Measurements from ENCODE around the gene ZSWIM8. TPM values are rescaled to one million over a fixed set of nuclear protein-coding genes. Genes with fewer than 3 reads are reported as not detected.

The ZSWIM8 gene
- polyA plus RNA-seq, 1 donor (not counting 4 experiments of a cell fraction or from before 2014, with no cell fraction given): 34.2 TPM

DNA sequence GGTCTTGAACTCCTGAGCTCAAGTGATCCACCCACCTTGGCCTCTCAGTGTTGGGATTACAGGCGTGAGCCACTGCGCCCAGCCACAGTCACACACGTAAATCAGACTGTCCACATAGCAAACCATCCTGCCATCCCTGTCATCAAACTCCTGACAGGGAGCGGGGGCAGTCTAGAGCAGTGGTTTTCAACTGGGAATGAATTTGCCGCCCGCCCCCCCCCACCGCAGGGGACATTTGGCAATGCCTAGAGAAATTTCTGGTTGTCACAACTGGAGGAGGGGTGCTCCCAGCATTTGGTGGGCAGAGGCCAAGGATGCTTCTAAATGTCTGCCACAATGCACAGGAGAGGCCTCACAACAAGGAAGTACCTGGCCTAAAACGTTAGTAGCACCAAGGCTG, 64.8 kb downstream of the ZSWIM8 start:
- no peak overlapping the region for H2AFZ ChIP-seq (ENCODE audit: control insufficient read depth, low read length)
- H3K9me3 ChIP-seq (ENCODE audit: control insufficient read depth, low read depth, low read length): no peaks in the 10 kb centered on the region
- DNase-seq (ENCODE audit: low read depth, low spot score): no peak
- H3K4me3 ChIP-seq (ENCODE audit: control insufficient read depth in 2 of 3, extremely low read depth in 1 of 3, insufficient read depth in 2 of 3, low read depth in 1 of 3, low read length in 3 of 3): no peak overlapping the region
- peaks cover 37% of the 10 kb centered on the region in 2 experiments for H3K36me3 ChIP-seq (ENCODE audit: control insufficient read depth in 2 of 2, extremely low read depth in 1 of 2, insufficient read depth in 2 of 2, low read length in 2 of 2)
- H3K4me1 ChIP-seq (ENCODE audit: control insufficient read depth, extremely low read depth, insufficient read depth, low read length): no peaks in the 10 kb centered on the region
- no peak overlapping the region for H3K9ac ChIP-seq (ENCODE audit: control insufficient read depth, extremely low read depth, insufficient read depth, low read length)
- H3K27ac ChIP-seq (ENCODE audit: control insufficient read depth, insufficient read depth, low read length): no peak overlapping the region
- dilution Hi-C loops (cut with MboI; ENCODE audit: extremely low pct_ligation_motif_present, low sequenced_read_pairs): no loop called here
- no peak for FAIRE-seq
- no peaks in the 10 kb centered on the region for H3K9me1 ChIP-seq (ENCODE audit: control insufficient read depth, extremely low read depth, insufficient read depth, low read length)
- H3K27me3 ChIP-seq (ENCODE audit: control insufficient read depth, extremely low read depth, insufficient read depth, low read length): no peaks in the 10 kb centered on the region
- H4K20me1 ChIP-seq (ENCODE audit: control insufficient read depth, extremely low read depth, insufficient read depth, low read length): no peaks in the 10 kb centered on the region
- H3K79me2 ChIP-seq (ENCODE audit: control insufficient read depth, insufficient read depth, low read length): no peaks in the 10 kb centered on the region
- TF ChIP-seq, protein P1, sequence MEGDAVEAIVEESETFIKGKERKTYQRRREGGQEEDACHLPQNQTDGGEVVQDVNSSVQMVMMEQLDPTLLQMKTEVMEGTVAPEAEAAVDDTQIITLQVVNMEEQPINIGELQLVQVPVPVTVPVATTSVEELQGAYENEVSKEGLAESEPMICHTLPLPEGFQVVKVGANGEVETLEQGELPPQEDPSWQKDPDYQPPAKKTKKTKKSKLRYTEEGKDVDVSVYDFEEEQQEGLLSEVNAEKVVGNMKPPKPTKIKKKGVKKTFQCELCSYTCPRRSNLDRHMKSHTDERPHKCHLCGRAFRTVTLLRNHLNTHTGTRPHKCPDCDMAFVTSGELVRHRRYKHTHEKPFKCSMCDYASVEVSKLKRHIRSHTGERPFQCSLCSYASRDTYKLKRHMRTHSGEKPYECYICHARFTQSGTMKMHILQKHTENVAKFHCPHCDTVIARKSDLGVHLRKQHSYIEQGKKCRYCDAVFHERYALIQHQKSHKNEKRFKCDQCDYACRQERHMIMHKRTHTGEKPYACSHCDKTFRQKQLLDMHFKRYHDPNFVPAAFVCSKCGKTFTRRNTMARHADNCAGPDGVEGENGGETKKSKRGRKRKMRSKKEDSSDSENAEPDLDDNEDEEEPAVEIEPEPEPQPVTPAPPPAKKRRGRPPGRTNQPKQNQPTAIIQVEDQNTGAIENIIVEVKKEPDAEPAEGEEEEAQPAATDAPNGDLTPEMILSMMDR (optimal IDR thresholded peaks at IDR 0.05 in 1 of 3, IDR thresholded peaks at IDR 0.05 in 1 of 3, conservative IDR thresholded peaks at IDR 0.05 in 1 of 3; ENCODE audit: extremely low read depth in 1 of 3, insufficient read depth in 2 of 3, low read length in 3 of 3): no peak
- no peak for TF ChIP-seq EZH2 (IDR thresholded peaks at IDR 0.05; ENCODE audit: low read length)
- H3K4me2 ChIP-seq (ENCODE audit: control insufficient read depth, extremely low read depth, insufficient read depth, low read depth, low read length): no peak overlapping the region

DNA sequence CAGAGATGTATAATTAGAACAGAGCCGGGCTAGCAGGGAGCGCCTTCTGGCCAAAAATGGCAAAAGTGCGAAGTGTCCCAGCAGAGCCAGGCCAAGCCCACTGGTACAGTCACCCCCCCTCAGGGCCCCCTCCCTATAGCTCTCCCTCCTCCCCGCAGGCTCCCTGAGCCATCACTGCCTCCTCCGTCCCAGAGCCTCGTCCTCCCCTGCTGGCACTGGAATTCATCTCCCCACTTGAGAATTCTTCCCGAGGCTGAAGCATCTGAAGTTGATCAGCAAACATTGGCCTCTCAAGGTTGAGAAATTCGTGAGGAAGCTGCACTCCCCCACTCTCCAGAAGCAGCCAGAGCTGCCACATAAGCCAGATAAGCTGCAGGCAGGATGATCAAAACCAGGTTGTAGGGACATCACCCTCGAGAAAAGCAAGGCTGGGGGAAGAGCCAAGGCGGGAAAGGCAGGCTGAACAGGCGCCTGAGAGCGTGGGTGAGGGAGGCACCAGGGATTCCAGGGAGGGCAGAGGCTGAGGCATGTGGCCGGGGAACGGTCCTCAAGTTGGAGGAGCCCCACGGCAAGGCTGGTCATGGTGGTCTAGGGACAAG, 65.6 kb downstream of the ZSWIM8 start:
- Histone ChIP-seq H3K9ac (ENCODE audit: control insufficient read depth, extremely low read depth, insufficient read depth, low read length) (no peak overlapping the region), H3K36me3 (ENCODE audit: control insufficient read depth in 2 of 2, extremely low read depth in 1 of 2, insufficient read depth in 2 of 2, low read length in 2 of 2) (peaks cover 37% of the 10 kb centered on the region in 2 experiments), H3K79me2 (ENCODE audit: control insufficient read depth, insufficient read depth, low read length) (no peaks in the 10 kb centered on the region), H3K9me3 (ENCODE audit: control insufficient read depth, low read depth, low read length) (no peaks in the 10 kb centered on the region), H3K9me1 (ENCODE audit: control insufficient read depth, extremely low read depth, insufficient read depth, low read length) (no peaks in the 10 kb centered on the region), H3K27me3 (ENCODE audit: control insufficient read depth, extremely low read depth, insufficient read depth, low read length) (no peaks in the 10 kb centered on the region), H3K4me3 (ENCODE audit: control insufficient read depth in 2 of 3, extremely low read depth in 1 of 3, insufficient read depth in 2 of 3, low read depth in 1 of 3, low read length in 3 of 3) (no peak overlapping the region), H2AFZ (ENCODE audit: control insufficient read depth, low read length) (no peak overlapping the region), H3K4me1 (ENCODE audit: control insufficient read depth, extremely low read depth, insufficient read depth, low read length) (no peaks in the 10 kb centered on the region), H4K20me1 (ENCODE audit: control insufficient read depth, extremely low read depth, insufficient read depth, low read length) (no peaks in the 10 kb centered on the region), H3K27ac (ENCODE audit: control insufficient read depth, insufficient read depth, low read length) (no peak overlapping the region), H3K4me2 (ENCODE audit: control insufficient read depth, extremely low read depth, insufficient read depth, low read depth, low read length) (no peak overlapping the region)
- FAIRE-seq: no peak
- DNase-seq (ENCODE audit: low read depth, low spot score): no peak
- dilution Hi-C loops (cut with MboI; ENCODE audit: extremely low pct_ligation_motif_present, low sequenced_read_pairs): no loop called here
- TF ChIP-seq EZH2 (IDR thresholded peaks at IDR 0.05; ENCODE audit: low read length): no peak
- TF ChIP-seq, protein P1 (optimal IDR thresholded peaks at IDR 0.05 in 1 of 3, IDR thresholded peaks at IDR 0.05 in 1 of 3, conservative IDR thresholded peaks at IDR 0.05 in 1 of 3; ENCODE audit: extremely low read depth in 1 of 3, insufficient read depth in 2 of 3, low read length in 3 of 3): no peak

Small RNA genes within 50 kb of the gene (small RNA-seq; reads per million reads assigned to genes)
- gene AC022400.4 (ENCODE audit: insufficient read length in 3 of 3, low read depth in 3 of 3, low replicate concordance in 1 of 3) (0 reads per million in 3 experiments), gene AC022400.9 (ENCODE audit: insufficient read length in 3 of 3, low read depth in 3 of 3, low replicate concordance in 1 of 3) (0 reads per million in 3 experiments), gene ZSWIM8-AS1 (ENCODE audit: insufficient read length in 3 of 3, low read depth in 3 of 3, low replicate concordance in 1 of 3) (0 reads per million in 3 experiments)

Other genes starting within 250 kb of the ZSWIM8 start
- gene USP54, start 194.3 kb upstream of the ZSWIM8 start, polyA plus RNA-seq: 7.3 to 7.7 TPM (median 7.6 TPM) in 3 replicates
- not detected in 3 replicates for gene MYOZ1, start 144.1 kb upstream of the ZSWIM8 start, polyA plus RNA-seq
- 0.02 TPM in 1 of 3 replicates, not detected in the others for gene SYNPO2L, start 129.6 kb upstream of the ZSWIM8 start, polyA plus RNA-seq
- 2.4 to 4.8 TPM (median 3.6 TPM) in 3 replicates for gene AGAP5, start 87.5 kb upstream of the ZSWIM8 start, polyA plus RNA-seq
- 65.3 to 78.4 TPM (median 75.8 TPM) in 3 replicates for gene SEC24C, start 41.2 kb upstream of the ZSWIM8 start, polyA plus RNA-seq
- 39.5 to 59.8 TPM (median 49.8 TPM) in 3 replicates for gene CHCHD1, start 3.6 kb upstream of the ZSWIM8 start, polyA plus RNA-seq
- 13.3 to 21.8 TPM (median 14.8 TPM) in 3 replicates for gene NDST2, start 26.0 kb downstream of the ZSWIM8 start, polyA plus RNA-seq
- 17.6 to 25.3 TPM (median 23.0 TPM) in 3 replicates for gene CAMK2G, start 88.9 kb downstream of the ZSWIM8 start, polyA plus RNA-seq
- gene PLAU, start 125.5 kb downstream of the ZSWIM8 start, polyA plus RNA-seq: 201 to 814 TPM (median 262 TPM) in 3 replicates
- gene VCL, start 212.5 kb downstream of the ZSWIM8 start, polyA plus RNA-seq: 92.1 to 106 TPM (median 102 TPM) in 3 replicates